Right ventricle myocardium inferior (tissue), 1 donor: ENCODE measurements around the gene SMOC1. TPM values are rescaled to one million over a fixed set of nuclear protein-coding genes. Genes with fewer than 3 reads are reported as not detected.
"Not testable (repeated sequence)": the region's sequence is repeated elsewhere in the genome, so short reads cannot be mapped to it uniquely, and the experiment has no call there.

Experiments used
- ATAC-seq: fragments of 200-7000 bp; cut with Tn5 transposase; one replicate; pipeline ENCODE4 v1.9.1; 2020; ENCODE audit warnings: mild to moderate bottlenecking, moderate library complexity
- DNase-seq: peaks from one replicate; pipeline ENCODE4 v3.0.0; 2021; ENCODE audit errors: missing footprints
- intact Hi-C: fragments of 100-400 bp; cut with DNase I; formaldehyde crosslinking; loops from one replicate; pipeline ENCODE4 v1.11.0; 2022
- total RNA-seq: library from RNA; stranded (reverse); fragmentation: NEBNext Ultra II Directional; extraction: Animal tissue kit (Norgen Biotek cat#: 25700); gene quantifications from one replicate; pipeline ENCODE4 v1.2.1, GENCODE V29; 2021
- donor health status: DM: no; HTN: yes; CAD: no; lungs with severe emphysema.

The SMOC1 gene
- total RNA-seq, 1 donor from 2014 or later = 1.2 TPM

- ATAC-seq = no peak
- intact Hi-C loops = no loop called here
These were observed 8.8 kb downstream of the SMOC1 start for GRCh38 chr14:69887740-69888657.

GRCh38 chr14:69891422-69891821 is 12.2 kb downstream of the SMOC1 start:
- intact Hi-C loops = no loop called here
- DNase-seq = no peak
- ATAC-seq = no peak

More at GRCh38 chr14:69887740-69888657, 8.8 kb downstream of the SMOC1 start:
- DNase-seq = no peak

GRCh38 chr14:69895109-69895508 is 15.9 kb downstream of the SMOC1 start:
- ATAC-seq (no peak), DNase-seq (no peak)
- intact Hi-C loops = no loop called here

- intact Hi-C loops = no loop called here
These were observed 16.9 kb downstream of the SMOC1 start for GRCh38 chr14:69896080-69896479.

DNA sequence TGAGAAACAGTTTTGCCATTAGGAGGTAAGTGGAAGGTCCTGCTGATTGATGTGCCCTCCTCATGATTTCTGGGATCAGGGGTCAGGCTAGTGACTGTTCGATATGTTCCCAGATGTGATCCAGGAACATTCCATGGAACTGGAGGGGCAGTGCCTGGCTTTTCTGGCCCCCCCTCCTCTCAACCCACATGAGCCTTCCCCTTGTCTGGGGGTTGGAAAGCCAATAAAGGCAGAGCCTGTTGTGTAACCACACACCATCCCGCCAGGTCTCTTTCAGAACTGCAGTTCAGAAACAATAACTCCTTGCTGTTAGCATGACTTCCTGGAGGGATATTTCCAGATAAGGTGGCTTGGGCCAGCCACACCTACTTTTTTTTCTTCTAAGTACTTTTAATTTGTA is 17.8 kb downstream of the SMOC1 start:
- intact Hi-C loops = no loop called here
- ATAC-seq (no peak), DNase-seq (no peak)

More at GRCh38 chr14:69896080-69896479, 16.9 kb downstream of the SMOC1 start:
- DNase-seq (no peak), ATAC-seq (no peak)

DNA sequence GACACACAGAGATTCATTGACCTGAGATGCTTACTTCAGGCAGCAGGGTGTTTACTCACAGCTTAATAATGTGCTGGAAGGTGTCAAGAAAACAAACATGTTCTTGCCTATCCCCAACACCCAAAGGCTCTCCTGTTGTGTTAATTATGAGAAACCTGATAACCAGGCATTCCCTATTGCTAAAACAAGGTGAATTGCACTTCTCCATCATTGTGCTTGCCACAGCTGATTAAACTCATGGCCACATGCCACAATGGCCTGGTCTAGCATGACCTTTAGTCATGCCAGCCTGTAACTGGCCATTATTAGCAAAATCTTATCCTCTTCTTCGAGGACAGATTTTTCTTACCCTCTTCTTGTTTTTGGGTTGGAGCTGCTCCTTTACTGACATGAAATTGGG is 21.4 kb downstream of the SMOC1 start:
- DNase-seq (no peak), ATAC-seq (no peak)
- intact Hi-C loops = no loop called here

DNA sequence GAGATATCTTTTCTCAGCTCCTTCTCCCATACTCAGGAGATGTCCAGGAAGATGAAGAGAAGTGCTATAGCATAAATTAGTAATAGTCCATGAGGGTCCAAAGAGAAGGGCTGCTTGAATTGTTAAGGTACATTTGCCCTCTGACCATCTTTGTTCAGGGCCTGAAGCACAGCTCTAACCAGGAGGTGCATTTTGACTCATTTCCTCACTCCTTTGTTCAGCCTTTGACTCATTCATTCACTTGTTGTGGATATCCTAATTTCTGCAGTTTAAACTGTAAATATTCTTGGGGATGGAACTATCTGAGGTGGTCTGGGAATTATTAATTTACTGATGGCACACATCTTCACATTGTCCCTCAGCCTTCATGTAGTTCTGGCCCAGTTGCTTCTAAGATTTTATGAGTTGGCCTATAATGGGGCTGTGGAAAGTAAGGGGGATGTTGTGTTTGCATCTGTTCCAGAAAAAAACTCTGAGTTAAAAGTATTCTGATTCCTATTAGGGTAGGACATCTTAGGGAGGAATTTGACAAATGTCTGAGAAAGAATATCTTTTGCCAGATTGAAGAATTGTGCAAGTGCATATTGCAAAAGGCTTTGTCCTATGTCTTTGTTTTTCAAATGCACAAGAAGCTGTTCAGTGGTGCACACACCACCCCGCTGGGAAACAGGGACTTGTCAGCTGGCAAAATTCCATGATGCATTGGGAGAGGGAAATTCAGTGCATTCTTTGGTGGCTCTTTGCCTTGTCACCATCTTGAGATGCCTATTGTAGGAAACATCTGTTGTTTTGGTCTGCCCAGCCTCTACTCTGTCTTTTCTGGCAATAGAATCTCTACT is 22.1 kb downstream of the SMOC1 start:
- intact Hi-C loops = no loop called here
- DNase-seq (no peak), ATAC-seq (no peak)

DNA sequence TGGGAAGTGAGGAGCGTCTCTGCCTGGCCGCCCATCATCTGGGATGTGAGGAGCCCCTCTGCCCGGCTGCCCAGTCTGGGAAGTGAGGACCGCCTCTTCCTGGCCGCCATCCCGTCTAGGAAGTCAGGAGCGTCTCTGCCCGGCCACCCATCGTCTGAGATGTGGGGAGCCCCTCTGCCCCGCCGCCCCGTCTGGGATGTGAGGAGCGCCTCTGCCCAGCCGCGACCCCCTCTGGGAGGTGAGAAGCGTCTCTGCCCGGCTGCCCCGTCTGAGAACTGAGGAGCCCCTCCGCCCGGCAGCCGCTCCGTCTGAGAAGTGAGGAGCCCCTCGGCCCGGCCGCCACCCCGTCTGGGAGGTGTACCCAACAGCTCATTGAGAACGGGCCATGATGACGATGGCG is 23.8 kb downstream of the SMOC1 start:
- DNase-seq, ATAC-seq, intact Hi-C loops: not testable (repeated sequence)

DNA sequence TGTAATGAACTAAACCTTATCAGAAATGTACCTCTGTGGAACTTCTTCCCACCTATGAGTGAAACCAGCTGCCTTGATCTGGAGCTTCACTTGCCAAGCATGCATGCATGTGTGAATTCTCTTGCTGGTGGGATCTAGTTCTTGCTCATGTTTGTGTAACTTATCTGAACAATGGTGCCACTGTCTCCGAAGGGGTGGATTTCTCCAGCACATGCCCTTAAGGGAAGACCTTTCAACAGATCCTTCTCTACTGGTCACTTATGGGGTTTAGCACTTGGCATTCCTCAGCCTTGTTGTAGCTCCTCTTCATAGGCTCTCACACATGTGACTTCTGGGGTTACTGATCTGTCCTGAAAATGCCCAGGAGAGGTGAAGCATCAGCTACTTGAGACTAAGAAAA is 25.0 kb downstream of the SMOC1 start:
- DNase-seq (no peak), ATAC-seq (no peak)
- intact Hi-C loops = no loop called here

- intact Hi-C loops = no loop called here
- no peak for ATAC-seq
- DNase-seq = no peak
These were observed 27.0 kb downstream of the SMOC1 start for GRCh38 chr14:69906201-69906600.

DNA sequence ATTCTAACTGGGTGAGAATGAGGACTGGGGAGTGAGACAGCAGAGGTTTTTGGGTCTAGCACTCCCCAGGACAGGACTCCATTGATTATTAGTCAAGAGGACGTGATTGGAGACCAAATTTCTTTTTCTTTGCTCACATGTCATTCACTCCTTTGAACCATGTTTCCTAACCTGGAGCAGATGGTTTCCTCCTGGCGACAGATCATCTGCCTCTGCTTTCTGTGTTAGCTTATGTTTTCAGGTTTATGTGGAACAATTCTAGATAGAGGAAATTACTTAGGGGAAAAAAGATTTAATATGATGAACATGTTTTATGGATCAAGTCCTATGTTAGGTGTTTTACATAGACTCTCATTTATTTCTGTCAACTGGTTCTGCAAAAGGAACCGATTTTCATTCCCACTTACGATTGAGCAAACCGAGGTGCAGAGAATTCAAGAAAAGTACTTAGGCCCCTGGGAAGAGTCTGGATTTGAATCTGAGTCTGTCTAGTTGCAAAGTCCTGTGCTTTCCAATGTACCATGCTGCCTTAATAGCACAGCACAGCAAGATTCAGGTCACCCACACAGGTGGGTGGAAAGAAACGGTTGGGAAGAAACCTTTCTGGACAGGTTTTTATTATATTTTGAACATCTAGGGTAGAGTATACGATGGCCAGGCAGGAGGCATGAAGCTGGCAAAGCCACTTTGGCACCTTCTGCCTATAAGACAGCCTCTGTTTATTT is 30.8 kb downstream of the SMOC1 start:
- ATAC-seq = no peak
- no peak for DNase-seq
- intact Hi-C loops = no loop called here

DNA sequence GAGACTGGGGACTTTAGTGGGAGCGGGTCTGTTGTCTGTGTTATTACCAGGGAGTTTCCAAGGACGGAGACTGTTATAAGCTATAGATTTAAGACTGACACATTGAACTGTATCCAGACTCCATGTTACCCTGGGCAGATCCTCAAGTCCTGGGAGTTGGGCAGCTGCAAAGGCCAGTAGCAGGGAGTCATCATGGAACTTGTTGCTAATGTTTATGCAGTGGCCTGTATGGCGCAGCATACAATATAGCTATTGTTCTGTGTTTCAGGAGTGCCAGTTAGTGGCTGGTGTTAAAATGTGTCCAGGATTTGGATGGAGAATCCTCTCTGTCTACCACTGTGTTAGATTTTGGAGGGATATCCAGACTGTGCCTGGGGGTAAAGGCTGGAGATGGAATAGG is 31.7 kb downstream of the SMOC1 start:
- intact Hi-C loops = no loop called here
- DNase-seq (no peak), ATAC-seq (no peak)

- DNase-seq (no peak), ATAC-seq (no peak)
- intact Hi-C loops = no loop called here
These were observed 34.5 kb downstream of the SMOC1 start for GRCh38 chr14:69913686-69914085.

DNA sequence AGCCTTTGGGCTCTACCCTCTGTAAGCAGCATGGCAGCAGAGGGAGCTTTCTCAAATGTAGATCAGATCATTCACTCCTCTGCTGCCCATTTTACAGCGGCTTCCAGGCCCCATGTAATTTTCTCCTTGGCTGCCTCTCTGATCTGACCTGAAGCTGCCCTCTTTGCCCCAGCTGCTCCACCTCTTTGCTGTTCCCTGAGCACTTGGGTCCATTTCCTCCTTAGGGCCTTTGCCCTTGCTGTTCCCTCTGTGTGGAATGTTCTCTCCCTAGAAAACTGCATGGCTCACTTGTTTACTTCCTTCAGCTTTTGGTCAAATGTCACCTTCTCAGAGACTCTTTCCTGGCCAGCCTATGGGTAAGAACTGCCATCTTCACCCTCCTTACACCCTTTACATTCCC is 37.2 kb downstream of the SMOC1 start:
- DNase-seq (no peak), ATAC-seq (no peak)
- intact Hi-C loops = no loop called here

- no peak for DNase-seq
- intact Hi-C loops = no loop called here
- no peak for ATAC-seq
These were observed 38.1 kb downstream of the SMOC1 start for GRCh38 chr14:69917287-69917686.

DNA sequence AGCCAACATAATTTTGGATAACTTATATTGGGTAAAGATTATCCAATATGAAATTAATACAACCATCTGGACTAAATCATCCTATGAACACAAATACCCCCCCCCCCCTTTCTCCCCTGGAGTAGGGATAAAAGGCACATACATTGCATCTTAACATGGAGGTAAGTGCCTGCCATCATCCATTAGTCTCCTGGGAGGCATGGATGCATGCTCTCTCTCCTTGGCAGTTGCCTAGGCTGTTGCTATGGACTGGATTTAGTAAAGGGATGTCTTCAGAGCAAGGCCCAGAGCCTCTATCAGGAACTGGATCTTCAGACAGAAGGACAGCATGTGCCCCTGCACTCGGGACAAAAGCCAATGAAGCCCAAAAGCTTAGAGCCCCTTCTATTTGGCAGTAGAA is 40.6 kb downstream of the SMOC1 start:
- ATAC-seq (no peak), DNase-seq (no peak)
- intact Hi-C loops = no loop called here

GRCh38 chr14:69921052-69921451 is 41.8 kb downstream of the SMOC1 start:
- DNase-seq = no peak
- intact Hi-C loops = no loop called here
- no peak for ATAC-seq

DNA sequence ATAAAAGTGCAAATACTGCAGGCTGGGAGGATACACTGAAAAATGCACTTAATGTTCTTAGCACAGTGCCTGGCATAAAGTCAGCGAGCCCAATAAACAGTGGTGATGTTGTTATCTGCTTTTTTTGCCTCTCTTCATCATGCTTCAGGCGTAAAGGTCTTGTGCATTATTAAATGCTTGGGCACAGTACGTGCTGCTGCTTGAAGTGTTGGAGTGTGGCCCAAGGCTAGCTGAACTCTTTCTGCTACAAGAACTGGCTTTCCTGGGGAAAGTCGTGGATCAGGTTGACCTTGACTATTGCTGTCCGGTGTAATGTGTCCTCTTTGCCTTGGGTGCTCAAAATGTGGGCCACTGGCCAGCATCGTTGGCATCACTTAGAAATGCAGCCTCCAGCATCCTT is 43.0 kb downstream of the SMOC1 start:
- no peak for ATAC-seq
- DNase-seq = no peak

DNA sequence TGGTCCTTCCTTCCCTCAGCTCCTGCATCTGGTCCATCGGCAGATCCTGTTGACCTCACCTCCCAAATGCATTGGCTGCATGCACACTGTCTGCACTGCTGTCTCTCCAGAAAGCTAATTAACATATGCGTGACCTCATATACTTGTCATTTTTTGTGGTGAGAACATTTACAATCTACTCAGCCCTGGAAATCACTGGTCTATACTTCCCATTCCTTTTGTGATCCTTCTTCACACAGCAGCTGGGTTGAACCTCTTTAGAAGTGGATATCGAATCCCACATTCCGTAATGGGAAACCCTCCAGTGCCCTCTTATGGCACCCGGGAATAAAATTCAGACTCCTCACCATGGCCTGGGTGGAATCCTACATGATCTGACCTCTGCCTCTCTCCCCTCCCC is 45.0 kb downstream of the SMOC1 start:
- intact Hi-C loops = no loop called here
- DNase-seq (no peak), ATAC-seq (no peak)

More for the DNA sequence above, 43.0 kb downstream of the SMOC1 start:
- intact Hi-C loops = no loop called here
